MM.1S (cell line): ENCODE measurements around the gene PGPEP1.

ENCODE experiments used
- DNase-seq: peaks from one replicate; pipeline ENCODE4 v3.0.0-alpha.2; 2015
- H2AFZ ChIP-seq: fragments of 300-600 bp; sonication (generic); 2 replicates; pipeline ENCODE4 v1.6.0; 2016; ENCODE audit warnings: antibody characterized with exemption, low read length
- H3F3A ChIP-seq: fragments of 300-600 bp; sonication (generic); 2 replicates; pipeline ENCODE4 v1.6.1; 2016; ENCODE audit warnings: mild to moderate bottlenecking, antibody characterized with exemption, low read length, moderate library complexity, mixed read lengths; ENCODE audit not compliant: insufficient read depth
- H3K27ac ChIP-seq: fragments of 300-600 bp; sonication (generic); 2 replicates; pipeline ENCODE4 v1.5.1; 2016; ENCODE audit warnings: mild to moderate bottlenecking, low read length
- H3K27me3 ChIP-seq: fragments of 300-600 bp; sonication (generic); replicated peaks from 2 replicates; pipeline ENCODE4 v1.6.0; 2016; ENCODE audit warnings: low read length; ENCODE audit not compliant: insufficient read depth
- H3K36me3 ChIP-seq: fragments of 300-600 bp; sonication (generic); replicated peaks from 2 replicates; pipeline ENCODE4 v1.6.1; 2016; ENCODE audit warnings: mild to moderate bottlenecking, low read length, mixed read lengths; ENCODE audit not compliant: insufficient read depth
- H3K4me1 ChIP-seq: fragments of 300-600 bp; sonication (generic); 2 replicates; pipeline ENCODE4 v1.6.1; 2016; ENCODE audit warnings: low read length, mixed read lengths
- H3K4me2 ChIP-seq: fragments of 300-600 bp; sonication (generic); 2 replicates; pipeline ENCODE4 v1.6.0; 2016; ENCODE audit warnings: low read depth, low read length
- H3K4me3 ChIP-seq: fragments of 300-600 bp; sonication (generic); 2 replicates; pipeline ENCODE4 v1.5.1; 2016; ENCODE audit warnings: low read length, mixed read lengths
- H3K79me2 ChIP-seq: fragments of 300-600 bp; sonication (generic); 2 replicates; pipeline ENCODE4 v1.6.1; 2016; ENCODE audit warnings: mixed run types, low read length, mixed read lengths
- H3K9ac ChIP-seq: fragments of 300-600 bp; sonication (generic); 2 replicates; pipeline ENCODE4 v1.6.1; 2016; ENCODE audit warnings: low read length, mixed read lengths
- H3K9me2 ChIP-seq: fragments of 300-600 bp; sonication (generic); replicated peaks from 2 replicates; pipeline ENCODE4 v1.6.1; 2016; ENCODE audit warnings: mild to moderate bottlenecking, low read length, mixed read lengths; ENCODE audit not compliant: insufficient read depth
- H3K9me3 ChIP-seq: fragments of 300-600 bp; sonication (generic); replicated peaks from 2 replicates; pipeline ENCODE4 v1.6.1; 2016; ENCODE audit warnings: mild to moderate bottlenecking, low read length, mixed read lengths; ENCODE audit not compliant: insufficient read depth
- H4K20me1 ChIP-seq: fragments of 300-600 bp; sonication (generic); 2 replicates; pipeline ENCODE4 v1.6.1; 2016; ENCODE audit warnings: mild to moderate bottlenecking, low read length, moderate library complexity, mixed read lengths; ENCODE audit not compliant: insufficient read depth
- CTCF ChIP-seq: fragments of 300-600 bp; sonication (generic); IDR thresholded peaks from 2 replicates; pipeline ENCODE4 v1.5.1; 2016; ENCODE audit warnings: antibody characterized with exemption, low read length, mixed read lengths
- EZH2 ChIP-seq: fragments of 300-600 bp; sonication (generic); optimal IDR thresholded peaks from 2 replicates; pipeline ENCODE3; 2017; ENCODE audit warnings: low read depth, mild to moderate bottlenecking, antibody characterized with exemption, low read length, mixed read lengths
- EZH2phosphoT487 ChIP-seq: fragments of 300-600 bp; sonication (generic); IDR thresholded peaks from 2 replicates; pipeline ENCODE4 v1.6.1; 2018; ENCODE audit warnings: antibody characterized with exemption, low read length

The PGPEP1 gene

DNA sequence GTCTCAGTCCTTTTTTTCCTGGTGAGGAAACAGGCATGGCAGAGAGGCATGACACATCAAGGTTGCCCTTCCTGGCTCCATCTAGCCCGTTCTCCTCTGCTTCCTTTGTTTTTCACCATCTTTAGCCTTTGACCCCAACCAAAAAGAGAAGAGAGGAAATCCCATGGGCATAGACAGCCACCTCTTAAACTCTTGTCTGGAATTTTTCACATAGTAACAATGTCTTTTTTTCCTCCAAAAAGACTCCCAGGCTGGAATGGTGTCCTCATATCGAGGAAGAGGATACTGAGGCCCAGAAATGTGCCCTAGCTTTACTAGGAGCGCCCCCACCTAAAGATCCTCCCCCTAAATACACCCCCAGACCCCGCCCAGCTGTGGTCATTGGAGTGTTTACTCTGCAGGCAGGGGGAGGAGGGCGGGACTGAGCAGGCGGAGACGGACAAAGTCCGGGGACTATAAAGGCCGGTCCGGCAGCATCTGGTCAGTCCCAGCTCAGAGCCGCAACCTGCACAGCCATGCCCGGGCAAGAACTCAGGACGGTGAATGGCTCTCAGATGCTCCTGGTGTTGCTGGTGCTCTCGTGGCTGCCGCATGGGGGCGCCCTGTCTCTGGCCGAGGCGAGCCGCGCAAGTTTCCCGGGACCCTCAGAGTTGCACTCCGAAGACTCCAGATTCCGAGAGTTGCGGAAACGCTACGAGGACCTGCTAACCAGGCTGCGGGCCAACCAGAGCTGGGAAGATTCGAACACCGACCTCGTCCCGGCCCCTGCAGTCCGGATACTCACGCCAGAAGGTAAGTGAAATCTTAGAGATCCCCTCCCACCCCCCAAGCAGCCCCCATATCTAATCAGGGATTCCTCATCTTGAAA, 45.5 kb downstream of the PGPEP1 start, which contains the start of gene GDF15:
Gene GDF15, plus strand, starts transcription at position 484 of the 868 bp plus-strand sequence. Its CDS starts 32 bp downstream, at position 516.
- Histone ChIP-seq H3K27me3 (peaks cover 68% of the 10 kb centered on the region), H3K27ac (no peak within 1 kb of the TSS), H3K9ac (no peak within 1 kb of the TSS), H3F3A (no peaks in the 10 kb centered on the region), H3K9me3 (no peaks in the 10 kb centered on the region), H4K20me1 (no peaks in the 10 kb centered on the region), H3K4me2 (no peak within 1 kb of the TSS), H3K4me3 (no peak within 1 kb of the TSS), H2AFZ (no peak within 1 kb of the TSS), H3K9me2 (no peaks in the 10 kb centered on the region), H3K79me2 (no peaks in the 10 kb centered on the region), H3K36me3 (no peaks in the 10 kb centered on the region), H3K4me1 (0 out of 2 replicates have a peak, but pooled peaks cover 4% of the 10 kb centered on the region)
- TF ChIP-seq EZH2phosphoT487: no peak
- TF ChIP-seq CTCF: peak; percentile 58
- DNase-seq: no peak

GRCh38 chr19:18386543-18387271, 46.3 kb downstream of the PGPEP1 start:
- H3K4me1 ChIP-seq: 0 out of 2 replicates have a peak, but pooled peaks cover 4% of the 10 kb centered on the region
- no peak overlapping the region for H3K4me2 ChIP-seq
- peaks cover 73% of the 10 kb centered on the region for H3K27me3 ChIP-seq
- H4K20me1 ChIP-seq: no peaks in the 10 kb centered on the region
- no peak overlapping the region for H3K9ac ChIP-seq
- H3K79me2 ChIP-seq: no peaks in the 10 kb centered on the region
- DNase-seq: no peak
- H3F3A ChIP-seq: no peaks in the 10 kb centered on the region
- no peaks in the 10 kb centered on the region for H3K9me2 ChIP-seq
- no peaks in the 10 kb centered on the region for H3K36me3 ChIP-seq
- no peak overlapping the region for H3K27ac ChIP-seq
- H2AFZ ChIP-seq: no peak overlapping the region
- H3K4me3 ChIP-seq: no peak overlapping the region
- H3K9me3 ChIP-seq: no peaks in the 10 kb centered on the region
- TF ChIP-seq EZH2: no peak
- TF ChIP-seq EZH2phosphoT487: no peak
- TF ChIP-seq CTCF: no peak

- Histone ChIP-seq H3K4me2 (peak overlapping the region; percentile 77), H2AFZ (peak overlapping the region; percentile 45; the same call in 1 of the 2 replicates), H3K9ac (no peak overlapping the region), H3K79me2 (no peaks in the 10 kb centered on the region), H3K4me3 (peak overlapping the region; percentile 30), H3K9me2 (no peaks in the 10 kb centered on the region), H3F3A (no peaks in the 10 kb centered on the region), H3K36me3 (no peaks in the 10 kb centered on the region), H3K27me3 (peaks cover 83% of the 10 kb centered on the region), H4K20me1 (no peaks in the 10 kb centered on the region), H3K27ac (no peak overlapping the region), H3K9me3 (no peaks in the 10 kb centered on the region), H3K4me1 (0 out of 2 replicates have a peak, but pooled peaks cover 4% of the 10 kb centered on the region)
- TF ChIP-seq CTCF: peak; percentile 98
- TF ChIP-seq EZH2: no peak
- no peak for TF ChIP-seq EZH2phosphoT487
- DNase-seq: peak; percentile 76
Observed at GRCh38 chr19:18388100-18388959, 47.9 kb downstream of the PGPEP1 start.
